ENCODE data around the gene OTULIN. TPM values are rescaled to one million over a fixed set of nuclear protein-coding genes. Genes with fewer than 3 reads are reported as not detected.

Gene OTULIN
- total RNA-seq, 4 donors from 2014 or later: 23.9 to 38.6 (median 34.5) TPM

DNA sequence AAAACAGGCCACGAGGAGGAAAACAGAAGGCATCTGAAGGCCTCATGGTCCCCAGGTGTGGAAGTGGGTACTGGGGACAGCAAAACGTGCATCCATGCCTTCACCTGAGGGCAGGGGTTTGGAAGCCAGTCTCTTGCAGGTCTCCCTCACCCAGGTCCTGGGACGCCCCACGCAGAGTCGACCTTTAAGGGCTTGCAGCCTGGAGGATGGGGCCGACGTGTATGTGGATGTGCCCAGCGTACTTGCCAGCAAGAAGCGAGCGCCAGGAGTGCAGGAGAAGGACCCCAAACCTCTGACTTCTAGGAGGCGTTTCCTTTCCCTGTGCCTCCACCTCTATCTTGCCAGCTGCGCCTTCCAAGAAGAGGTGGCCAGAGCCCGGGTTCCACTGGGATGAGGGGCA, 65.9 kb downstream of the OTULIN start:
- DNase-seq: no peak
- 88 to 90% methylated on average over 7 to 8 of the region's 13 CpGs for WGBS, 2 donors
- Histone ChIP-seq H3K4me3 (no peak overlapping the region), H3K27me3 (no peaks in the 10 kb centered on the region), H3K9me3 (no peaks in the 10 kb centered on the region), H3K36me3 (peaks cover 0 to 48% (median 0%) of the 10 kb centered on the region in 3 donors), H3K4me1 (peaks cover 0 to 13% (median 3%) of the 10 kb centered on the region in 3 donors), H3K27ac (no peak overlapping the region)
- intact Hi-C loops (cut with DNase I): no loop called here
- no peak for TF ChIP-seq POLR2A (IDR thresholded peaks at IDR 0.05)
- TF ChIP-seq, protein P1, sequence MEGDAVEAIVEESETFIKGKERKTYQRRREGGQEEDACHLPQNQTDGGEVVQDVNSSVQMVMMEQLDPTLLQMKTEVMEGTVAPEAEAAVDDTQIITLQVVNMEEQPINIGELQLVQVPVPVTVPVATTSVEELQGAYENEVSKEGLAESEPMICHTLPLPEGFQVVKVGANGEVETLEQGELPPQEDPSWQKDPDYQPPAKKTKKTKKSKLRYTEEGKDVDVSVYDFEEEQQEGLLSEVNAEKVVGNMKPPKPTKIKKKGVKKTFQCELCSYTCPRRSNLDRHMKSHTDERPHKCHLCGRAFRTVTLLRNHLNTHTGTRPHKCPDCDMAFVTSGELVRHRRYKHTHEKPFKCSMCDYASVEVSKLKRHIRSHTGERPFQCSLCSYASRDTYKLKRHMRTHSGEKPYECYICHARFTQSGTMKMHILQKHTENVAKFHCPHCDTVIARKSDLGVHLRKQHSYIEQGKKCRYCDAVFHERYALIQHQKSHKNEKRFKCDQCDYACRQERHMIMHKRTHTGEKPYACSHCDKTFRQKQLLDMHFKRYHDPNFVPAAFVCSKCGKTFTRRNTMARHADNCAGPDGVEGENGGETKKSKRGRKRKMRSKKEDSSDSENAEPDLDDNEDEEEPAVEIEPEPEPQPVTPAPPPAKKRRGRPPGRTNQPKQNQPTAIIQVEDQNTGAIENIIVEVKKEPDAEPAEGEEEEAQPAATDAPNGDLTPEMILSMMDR (IDR thresholded peaks at IDR 0.05): no peak

DNA sequence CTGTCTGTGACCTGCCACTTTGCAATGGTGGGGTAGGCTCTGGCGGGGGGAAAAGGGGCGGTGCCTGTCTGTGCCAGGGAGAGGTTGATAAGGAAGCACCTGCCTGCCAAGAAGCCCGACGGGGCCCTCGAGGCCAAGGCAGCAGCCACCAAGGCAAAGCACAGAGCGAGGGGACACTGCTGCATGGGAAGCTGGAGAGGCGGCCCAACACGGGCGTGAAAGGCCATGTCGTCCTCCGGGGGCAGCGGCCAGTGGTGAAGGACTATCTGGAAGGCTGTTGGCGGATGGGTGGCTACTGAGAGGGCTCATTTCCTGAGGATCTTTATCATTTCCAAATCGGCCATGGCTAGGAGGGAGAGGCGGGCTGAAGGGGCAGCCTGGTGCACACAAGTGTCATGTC, 66.4 kb downstream of the OTULIN start:
- Histone ChIP-seq H3K36me3 (peaks cover 0 to 47% (median 0%) of the 10 kb centered on the region in 3 donors), H3K4me3 (no peak overlapping the region), H3K9me3 (no peaks in the 10 kb centered on the region), H3K27ac (no peak overlapping the region), H3K27me3 (no peaks in the 10 kb centered on the region), H3K4me1 (peaks cover 0 to 13% (median 3%) of the 10 kb centered on the region in 3 donors)
- no peak for DNase-seq
- intact Hi-C loops (cut with DNase I): no loop called here
- 85 to 90% methylated on average over 5 to 15 of the region's 15 CpGs for WGBS, 2 donors
- TF ChIP-seq, protein P1 (IDR thresholded peaks at IDR 0.05): no peak
- no peak for TF ChIP-seq POLR2A (IDR thresholded peaks at IDR 0.05)

DNA sequence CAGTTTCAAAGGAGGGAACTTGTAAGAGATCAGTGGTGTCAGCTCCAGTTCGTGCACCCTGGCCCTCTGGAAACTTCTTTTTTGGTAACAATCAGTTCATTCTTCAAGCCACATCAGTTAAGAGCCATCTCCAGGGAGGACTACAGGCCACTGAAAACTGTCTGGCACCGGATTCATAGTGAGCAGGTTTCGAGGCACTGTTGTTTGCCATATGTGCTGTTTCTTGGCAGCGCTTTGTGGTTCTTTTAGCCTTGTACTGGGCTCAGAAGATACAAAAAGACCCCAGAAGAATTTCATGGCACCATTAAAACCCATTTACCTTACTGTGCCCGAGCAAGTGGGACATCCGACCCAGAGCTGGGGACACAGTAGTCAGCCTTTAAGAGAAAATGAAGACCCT, 68.5 kb downstream of the OTULIN start:
- H3K4me3 ChIP-seq: no peak overlapping the region
- no peaks in the 10 kb centered on the region for H3K27me3 ChIP-seq
- DNase-seq: no peak
- no peak overlapping the region for H3K27ac ChIP-seq
- TF ChIP-seq, protein P1 (IDR thresholded peaks at IDR 0.05): no peak
- TF ChIP-seq POLR2A (IDR thresholded peaks at IDR 0.05): no peak
- no peaks in the 10 kb centered on the region for H3K9me3 ChIP-seq
- intact Hi-C loops (cut with DNase I): no loop called here
- peaks cover 0 to 67% (median 0%) of the 10 kb centered on the region in 3 donors for H3K36me3 ChIP-seq
- WGBS, 2 donors: 94% methylated on average over 4 to 5 of the region's 6 CpGs
- H3K4me1 ChIP-seq: peaks cover 0 to 3% (median 0%) of the 10 kb centered on the region in 3 donors

DNA sequence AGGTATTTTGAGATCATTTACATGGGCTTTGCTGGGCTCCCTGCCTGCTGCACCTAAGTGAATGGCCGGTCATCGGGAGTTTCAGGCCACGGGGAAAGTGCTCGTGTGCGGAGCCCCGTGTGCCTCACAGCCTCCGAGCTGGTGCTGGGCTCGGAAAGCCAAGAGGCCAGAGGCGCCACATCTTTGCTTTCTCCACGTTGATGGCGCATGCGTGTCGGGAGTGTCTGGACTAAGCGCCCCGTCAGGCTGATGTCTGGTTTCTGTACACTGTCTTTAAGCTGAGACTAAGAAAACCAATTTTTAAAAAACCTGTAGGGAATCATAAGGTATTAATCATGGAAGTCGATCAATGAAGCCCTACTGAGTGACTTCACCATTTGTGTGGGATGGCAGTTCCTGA, 69.1 kb downstream of the OTULIN start:
- WGBS, 2 donors: 94% methylated on average over 15 to 16 of the region's 16 CpGs

DNA sequence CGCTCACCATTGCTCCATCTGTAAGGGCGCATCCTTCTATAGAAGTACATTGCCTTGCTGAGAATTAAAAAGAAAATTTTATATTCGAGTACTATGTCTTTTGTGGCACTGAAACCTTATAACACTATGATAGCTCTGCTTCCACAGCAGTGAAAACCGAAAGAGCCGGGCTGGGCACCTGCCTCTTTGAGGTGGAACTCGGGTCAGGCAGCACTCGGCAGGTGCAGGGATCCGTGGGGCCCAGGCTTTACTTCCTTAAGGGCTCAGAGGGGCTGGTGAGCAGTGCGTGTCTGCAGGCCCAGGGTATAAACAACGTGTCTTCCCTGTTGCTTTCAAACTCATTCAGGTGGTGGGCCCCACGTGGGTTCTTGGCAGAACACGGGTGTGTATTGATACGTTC, 69.9 kb downstream of the OTULIN start:
- DNase-seq: no peak
- WGBS, 2 donors: 95 to 96% methylated on average over 10 to 11 of the region's 13 CpGs
- intact Hi-C loops (cut with DNase I): no loop called here
- Histone ChIP-seq H3K27me3 (no peaks in the 10 kb centered on the region), H3K27ac (no peak overlapping the region), H3K9me3 (no peaks in the 10 kb centered on the region), H3K36me3 (peaks cover 0 to 74% (median 0%) of the 10 kb centered on the region in 3 donors), H3K4me1 (peaks cover 0 to 3% (median 0%) of the 10 kb centered on the region in 3 donors), H3K4me3 (no peak overlapping the region)
- TF ChIP-seq POLR2A (IDR thresholded peaks at IDR 0.05): no peak
- TF ChIP-seq, protein P1 (IDR thresholded peaks at IDR 0.05): no peak

More for the DNA sequence above, 69.1 kb downstream of the OTULIN start:
- H3K27me3 ChIP-seq: no peaks in the 10 kb centered on the region
- H3K4me1 ChIP-seq: no peaks in the 10 kb centered on the region
- H3K36me3 ChIP-seq: peaks cover 0 to 73% (median 0%) of the 10 kb centered on the region in 3 donors
- no peak for DNase-seq
- no peak overlapping the region for H3K27ac ChIP-seq
- intact Hi-C loops (cut with DNase I): no loop called here
- TF ChIP-seq, protein P1 (IDR thresholded peaks at IDR 0.05): no peak
- no peak for TF ChIP-seq POLR2A (IDR thresholded peaks at IDR 0.05)
- H3K4me3 ChIP-seq: no peak overlapping the region
- no peaks in the 10 kb centered on the region for H3K9me3 ChIP-seq

Data from esophagus squamous epithelium (tissue), 5 donors.